HepG2 (cell line): Measurements from ENCODE around the gene VWCE. TPM values are rescaled to one million over a fixed set of nuclear protein-coding genes. Genes with fewer than 3 reads are reported as not detected.

Experiments
- CREB1 ChIP-seq, 2 experiments: fragments of 450-650 bp in 1 of 2; IDR thresholded peaks; 2 replicates each; pipeline ENCODE4 v1.6.1; 2016 to 2017; ENCODE audit warnings: control low read depth in 1 of 2, mild to moderate bottlenecking in 1 of 2, missing compliant biosample characterization in 1 of 2, missing genetic modification characterization in 1 of 2
- ELK4 ChIP-seq: sonication (generic); formaldehyde crosslinking; IDR thresholded peaks from 2 replicates; pipeline ENCODE4 v1.9.0; 2021; ENCODE audit warnings: missing genetic modification reagents, borderline replicate concordance
- SAFB2 ChIP-seq: sonication (generic); formaldehyde crosslinking; IDR thresholded peaks from 2 replicates; pipeline ENCODE4 v1.5.1; 2020; ENCODE audit warnings: missing genetic modification reagents, low read depth, mild to moderate bottlenecking, borderline replicate concordance
- UBTF ChIP-seq: sonication (generic); formaldehyde crosslinking; IDR thresholded peaks from 2 replicates; pipeline ENCODE4 v1.4.0; 2020; ENCODE audit warnings: mild to moderate bottlenecking, missing genetic modification reagents
- WIZ ChIP-seq: sonication (generic); formaldehyde crosslinking; IDR thresholded peaks from 2 replicates; pipeline ENCODE4 v1.5.1; 2020; ENCODE audit warnings: mild to moderate bottlenecking, missing genetic modification reagents
- ZNF143 ChIP-seq: sonication (generic); formaldehyde crosslinking; IDR thresholded peaks from 2 replicates; pipeline ENCODE4 v1.4.0; 2020; ENCODE audit warnings: missing genetic modification reagents
- ZNF20 ChIP-seq: sonication (generic); formaldehyde crosslinking; IDR thresholded peaks from 2 replicates; pipeline ENCODE4 v1.4.0; 2020; ENCODE audit warnings: mild to moderate bottlenecking, moderate library complexity, missing genetic modification reagents
- ZNF234 ChIP-seq: sonication (generic); formaldehyde crosslinking; conservative IDR thresholded peaks from 2 replicates; pipeline ENCODE4 v1.5.1; 2020; ENCODE audit warnings: mild to moderate bottlenecking, missing genetic modification reagents
- ZNF292 ChIP-seq: sonication (generic); formaldehyde crosslinking; IDR thresholded peaks from 2 replicates; pipeline ENCODE4 v1.8.1; 2022; ENCODE audit warnings: mild to moderate bottlenecking, low read depth, missing genetic modification reagents, borderline replicate concordance
- ZNF335 ChIP-seq: sonication (generic); formaldehyde crosslinking; IDR thresholded peaks from 2 replicates; pipeline ENCODE4 v1.4.0; 2020; ENCODE audit warnings: missing genetic modification reagents
- ZNF776 ChIP-seq: sonication (generic); formaldehyde crosslinking; IDR thresholded peaks from 2 replicates; pipeline ENCODE4 v1.4.0; 2020; ENCODE audit warnings: mild to moderate bottlenecking, missing genetic modification reagents
- polyA plus RNA-seq, 8 experiments: library from polyadenylated mRNA; depleted of rRNA in 3 of 8; stranded (reverse) in 7 of 8; unstranded in 1 of 8; fragments of >200 nt; fragmentation: Illumina TruSeq in 4 of 8; extraction: Trizol in 4 of 8; gene quantifications; 2 replicates each; pipeline versions ENCODE4 v1.2.1 to v1.2.3, GENCODE V29; 2011 to 2016; ENCODE audit warnings: low read depth in 4 of 8, missing spikeins in 1 of 8, mixed read lengths in 1 of 8; ENCODE audit not compliant: insufficient read depth in 1 of 8
- total RNA-seq, 5 experiments: library from RNA; depleted of rRNA; stranded (reverse); fragments of >200 nt; fragmentation: Illumina TruSeq; extraction: Trizol; gene quantifications; 2 replicates each; pipeline ENCODE4 v1.2.3, GENCODE V29; 2016; ENCODE audit warnings: low read depth in 1 of 5
- TF ChIP-seq, protein P1 (sequence below): sonication (generic); formaldehyde crosslinking; conservative IDR thresholded peaks from 2 replicates; pipeline ENCODE4 v1.8.1; 2023; ENCODE audit warnings: missing genetic modification reagents
- TF ChIP-seq, protein P2 (sequence below), 2 experiments: sonication (generic) in 1 of 2; formaldehyde crosslinking in 1 of 2; IDR thresholded peaks; 2 replicates each; pipeline versions ENCODE4 v1.4.0 to v1.6.1; 2016 to 2020; ENCODE audit warnings: borderline replicate concordance in 1 of 2, low read depth in 1 of 2, mild to moderate bottlenecking in 1 of 2, missing genetic modification reagents in 1 of 2
- TF ChIP-seq, protein P3 (sequence below): sonication (generic); formaldehyde crosslinking; IDR thresholded peaks from 2 replicates; pipeline ENCODE4 v1.8.0; 2022; ENCODE audit warnings: missing genetic modification reagents, mild to moderate bottlenecking, borderline replicate concordance
- TF ChIP-seq, protein P4 (sequence below): sonication (generic); formaldehyde crosslinking; IDR thresholded peaks from 2 replicates; pipeline ENCODE4 v1.5.1; 2020; ENCODE audit warnings: missing genetic modification reagents, mild to moderate bottlenecking, borderline replicate concordance

Gene VWCE
- total and polyA plus RNA-seq, 2 of the 13 experiments (the other 11 are each of a cell fraction or from before 2014, with no cell fraction given) = 27.6 to 58.3 TPM

DNA sequence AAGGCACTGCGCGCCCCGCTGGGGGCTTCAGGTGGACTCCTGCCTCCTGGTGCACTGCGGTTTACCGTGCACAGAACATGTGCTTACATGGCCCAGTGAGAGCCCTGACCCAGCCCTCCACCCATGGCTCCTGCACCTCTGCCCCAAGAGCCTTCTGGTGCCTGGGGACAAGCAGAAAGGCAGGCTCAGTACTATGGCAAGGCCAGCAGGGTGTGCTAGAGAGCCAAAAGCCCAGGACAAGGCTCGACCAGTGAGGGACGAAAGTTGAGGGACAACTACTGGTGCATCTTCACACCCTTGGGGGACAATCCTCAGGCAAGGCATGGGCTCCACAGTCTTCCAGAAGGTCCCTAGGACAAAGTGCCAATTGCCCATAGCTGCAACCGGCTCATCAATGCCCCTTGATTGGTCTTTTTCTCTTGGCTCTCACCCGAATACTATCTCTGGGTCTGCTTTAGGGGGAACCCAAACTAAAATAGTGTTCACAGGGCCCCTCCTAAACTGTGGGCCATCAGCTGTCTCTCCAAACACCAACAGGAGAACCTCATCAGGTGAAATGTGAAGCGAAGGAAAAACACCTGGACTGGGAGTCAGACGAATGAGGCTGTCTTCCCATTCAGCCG, 40.6 kb downstream of the VWCE start (continued):
- no peak for TF ChIP-seq ZNF20 (CRISPR knock-in tag)
- no peak for TF ChIP-seq ZNF292 (CRISPR knock-in tag)
- TF ChIP-seq, protein P1, sequence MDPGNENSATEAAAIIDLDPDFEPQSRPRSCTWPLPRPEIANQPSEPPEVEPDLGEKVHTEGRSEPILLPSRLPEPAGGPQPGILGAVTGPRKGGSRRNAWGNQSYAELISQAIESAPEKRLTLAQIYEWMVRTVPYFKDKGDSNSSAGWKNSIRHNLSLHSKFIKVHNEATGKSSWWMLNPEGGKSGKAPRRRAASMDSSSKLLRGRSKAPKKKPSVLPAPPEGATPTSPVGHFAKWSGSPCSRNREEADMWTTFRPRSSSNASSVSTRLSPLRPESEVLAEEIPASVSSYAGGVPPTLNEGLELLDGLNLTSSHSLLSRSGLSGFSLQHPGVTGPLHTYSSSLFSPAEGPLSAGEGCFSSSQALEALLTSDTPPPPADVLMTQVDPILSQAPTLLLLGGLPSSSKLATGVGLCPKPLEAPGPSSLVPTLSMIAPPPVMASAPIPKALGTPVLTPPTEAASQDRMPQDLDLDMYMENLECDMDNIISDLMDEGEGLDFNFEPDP = 0 out of 2 replicates have a peak, but pooled peaks have one; percentile 60
- TF ChIP-seq, protein P2, sequence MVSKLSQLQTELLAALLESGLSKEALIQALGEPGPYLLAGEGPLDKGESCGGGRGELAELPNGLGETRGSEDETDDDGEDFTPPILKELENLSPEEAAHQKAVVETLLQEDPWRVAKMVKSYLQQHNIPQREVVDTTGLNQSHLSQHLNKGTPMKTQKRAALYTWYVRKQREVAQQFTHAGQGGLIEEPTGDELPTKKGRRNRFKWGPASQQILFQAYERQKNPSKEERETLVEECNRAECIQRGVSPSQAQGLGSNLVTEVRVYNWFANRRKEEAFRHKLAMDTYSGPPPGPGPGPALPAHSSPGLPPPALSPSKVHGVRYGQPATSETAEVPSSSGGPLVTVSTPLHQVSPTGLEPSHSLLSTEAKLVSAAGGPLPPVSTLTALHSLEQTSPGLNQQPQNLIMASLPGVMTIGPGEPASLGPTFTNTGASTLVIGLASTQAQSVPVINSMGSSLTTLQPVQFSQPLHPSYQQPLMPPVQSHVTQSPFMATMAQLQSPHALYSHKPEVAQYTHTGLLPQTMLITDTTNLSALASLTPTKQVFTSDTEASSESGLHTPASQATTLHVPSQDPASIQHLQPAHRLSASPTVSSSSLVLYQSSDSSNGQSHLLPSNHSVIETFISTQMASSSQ (IDR thresholded peaks at IDR 0.05; ENCODE audit: low read depth) = no peak
- TF ChIP-seq, protein P2 (CRISPR knock-in tag; IDR thresholded peaks at IDR 0.05; ENCODE audit: borderline replicate concordance) = no peak
- TF ChIP-seq UBTF = no peak
- TF ChIP-seq ELK4 (CRISPR knock-in tag) = no peak
- no peak for TF ChIP-seq ZNF143 (CRISPR knock-in tag)
- no peak for TF ChIP-seq ZNF234 (CRISPR knock-in tag)
- no peak for TF ChIP-seq CREB1 (IDR thresholded peaks at IDR 0.05)
- no peak for TF ChIP-seq CREB1 (CRISPR knock-in tag; IDR thresholded peaks at IDR 0.05)
- TF ChIP-seq, protein P3, sequence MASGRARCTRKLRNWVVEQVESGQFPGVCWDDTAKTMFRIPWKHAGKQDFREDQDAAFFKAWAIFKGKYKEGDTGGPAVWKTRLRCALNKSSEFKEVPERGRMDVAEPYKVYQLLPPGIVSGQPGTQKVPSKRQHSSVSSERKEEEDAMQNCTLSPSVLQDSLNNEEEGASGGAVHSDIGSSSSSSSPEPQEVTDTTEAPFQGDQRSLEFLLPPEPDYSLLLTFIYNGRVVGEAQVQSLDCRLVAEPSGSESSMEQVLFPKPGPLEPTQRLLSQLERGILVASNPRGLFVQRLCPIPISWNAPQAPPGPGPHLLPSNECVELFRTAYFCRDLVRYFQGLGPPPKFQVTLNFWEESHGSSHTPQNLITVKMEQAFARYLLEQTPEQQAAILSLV (CRISPR knock-in tag) = no peak
- no peak for TF ChIP-seq WIZ (CRISPR knock-in tag)
- TF ChIP-seq SAFB2 (CRISPR knock-in tag) = no peak
- no peak for TF ChIP-seq ZNF776 (CRISPR knock-in tag)
- TF ChIP-seq, protein P4, sequence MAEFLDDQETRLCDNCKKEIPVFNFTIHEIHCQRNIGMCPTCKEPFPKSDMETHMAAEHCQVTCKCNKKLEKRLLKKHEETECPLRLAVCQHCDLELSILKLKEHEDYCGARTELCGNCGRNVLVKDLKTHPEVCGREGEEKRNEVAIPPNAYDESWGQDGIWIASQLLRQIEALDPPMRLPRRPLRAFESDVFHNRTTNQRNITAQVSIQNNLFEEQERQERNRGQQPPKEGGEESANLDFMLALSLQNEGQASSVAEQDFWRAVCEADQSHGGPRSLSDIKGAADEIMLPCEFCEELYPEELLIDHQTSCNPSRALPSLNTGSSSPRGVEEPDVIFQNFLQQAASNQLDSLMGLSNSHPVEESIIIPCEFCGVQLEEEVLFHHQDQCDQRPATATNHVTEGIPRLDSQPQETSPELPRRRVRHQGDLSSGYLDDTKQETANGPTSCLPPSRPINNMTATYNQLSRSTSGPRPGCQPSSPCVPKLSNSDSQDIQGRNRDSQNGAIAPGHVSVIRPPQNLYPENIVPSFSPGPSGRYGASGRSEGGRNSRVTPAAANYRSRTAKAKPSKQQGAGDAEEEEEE = no peak
- TF ChIP-seq ZNF335 = no peak
